ENCODE data around the gene ABCC11. TPM values are rescaled to one million over a fixed set of nuclear protein-coding genes. Genes with fewer than 3 reads are reported as not detected.

The ABCC11 gene
- total RNA-seq, 4 donors from 2014 or later, result 0.40 to 0.66 TPM; not detected in 2

DNA sequence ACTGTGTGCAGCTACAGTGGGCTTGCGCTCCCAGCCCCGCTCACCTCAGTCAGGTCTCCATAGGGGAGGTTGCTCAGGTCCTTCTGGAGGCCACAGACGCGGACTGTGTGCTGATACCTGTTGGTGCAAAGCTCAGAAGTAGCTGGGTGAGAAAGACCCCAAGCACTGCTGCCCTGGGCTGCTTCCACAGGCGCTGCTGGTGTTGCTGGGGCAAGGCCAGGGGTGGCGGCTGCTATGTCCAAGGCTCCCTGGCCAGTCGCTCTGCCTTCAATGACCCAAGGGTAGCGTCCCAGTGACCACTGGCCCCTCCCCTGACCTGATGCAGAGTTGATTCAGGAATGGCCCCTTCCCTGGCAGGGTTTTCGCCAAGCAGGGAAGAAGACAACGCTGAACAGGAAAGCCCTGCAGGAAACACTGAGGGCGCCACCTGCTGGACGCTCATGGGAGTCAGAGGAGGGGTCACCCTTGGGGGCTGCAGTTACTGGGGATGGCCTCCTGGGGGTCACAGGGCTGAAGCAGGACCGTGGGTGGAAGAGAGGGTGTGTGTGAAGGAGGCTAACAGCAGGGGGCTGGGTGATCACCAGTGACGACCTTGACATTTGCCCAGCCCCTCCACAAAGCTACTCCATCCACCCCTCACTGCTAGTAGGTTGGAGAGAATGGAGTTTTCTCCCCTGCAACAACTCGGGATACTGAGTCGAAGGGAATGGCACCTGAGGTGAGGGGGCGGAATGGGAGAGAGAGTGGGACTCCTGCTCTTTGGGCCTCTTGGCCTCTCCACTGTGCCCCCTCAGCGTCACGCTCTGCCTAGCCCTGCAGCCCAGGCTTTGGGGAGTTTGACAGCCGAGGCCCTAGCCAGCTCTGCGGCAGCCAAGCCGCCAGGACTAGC lies 129.9 kb downstream of the ABCC11 start:
- Histone ChIP-seq H3K4me3 (no peak overlapping the region), H3K27ac (no peak overlapping the region), H3K27me3 (no peaks in the 10 kb centered on the region), H3K4me1 (no peaks in the 10 kb centered on the region), H3K36me3 (no peaks in the 10 kb centered on the region), H3K9me3 (no peaks in the 10 kb centered on the region)
- TF ChIP-seq, protein P1, sequence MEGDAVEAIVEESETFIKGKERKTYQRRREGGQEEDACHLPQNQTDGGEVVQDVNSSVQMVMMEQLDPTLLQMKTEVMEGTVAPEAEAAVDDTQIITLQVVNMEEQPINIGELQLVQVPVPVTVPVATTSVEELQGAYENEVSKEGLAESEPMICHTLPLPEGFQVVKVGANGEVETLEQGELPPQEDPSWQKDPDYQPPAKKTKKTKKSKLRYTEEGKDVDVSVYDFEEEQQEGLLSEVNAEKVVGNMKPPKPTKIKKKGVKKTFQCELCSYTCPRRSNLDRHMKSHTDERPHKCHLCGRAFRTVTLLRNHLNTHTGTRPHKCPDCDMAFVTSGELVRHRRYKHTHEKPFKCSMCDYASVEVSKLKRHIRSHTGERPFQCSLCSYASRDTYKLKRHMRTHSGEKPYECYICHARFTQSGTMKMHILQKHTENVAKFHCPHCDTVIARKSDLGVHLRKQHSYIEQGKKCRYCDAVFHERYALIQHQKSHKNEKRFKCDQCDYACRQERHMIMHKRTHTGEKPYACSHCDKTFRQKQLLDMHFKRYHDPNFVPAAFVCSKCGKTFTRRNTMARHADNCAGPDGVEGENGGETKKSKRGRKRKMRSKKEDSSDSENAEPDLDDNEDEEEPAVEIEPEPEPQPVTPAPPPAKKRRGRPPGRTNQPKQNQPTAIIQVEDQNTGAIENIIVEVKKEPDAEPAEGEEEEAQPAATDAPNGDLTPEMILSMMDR (IDR thresholded peaks at IDR 0.05), result peak in 5 of 6 experiments; percentile 20 to 47 (median 35)
- TF ChIP-seq POLR2A (IDR thresholded peaks at IDR 0.05), result no peak
- DNase-seq, result peak in 2 of 3 donors; percentile 26 to 56

Other genes starting within 250 kb of the ABCC11 start
- gene ABCC12, start 91.5 kb downstream of the ABCC11 start, total RNA-seq, result not detected
- gene LONP2, start 3.2 kb downstream of the ABCC11 start, total RNA-seq, result 100 to 1,000 TPM in 1 of 4 donors, 10 to 100 TPM in 3; 56.7 to 104 (median 70.7) TPM
- 10 to 100 TPM; 27.7 to 35.3 (median 31.4) TPM for gene SIAH1, start 137.9 kb upstream of the ABCC11 start, total RNA-seq

Data from Peyer's patch (tissue), 4 donors.